ENCODE results near the gene TUSC2.

The TUSC2 gene

GRCh38 chr3:50327129-50327528, 894 bp downstream of the TUSC2 start:
- TF ChIP-seq POLR2AphosphoS5 (IDR thresholded peaks at IDR 0.05; ENCODE audit: low read depth, low read length) (no peak), FOXP2 (optimal IDR thresholded peaks at IDR 0.05; ENCODE audit: borderline replicate concordance, extremely low read depth, extremely low read length, insufficient read depth) (no peak), SIN3A (IDR thresholded peaks at IDR 0.05; ENCODE audit: borderline replicate concordance, insufficient read depth, low read length) (no peak), TAF1 (IDR thresholded peaks at IDR 0.05; ENCODE audit: borderline replicate concordance, insufficient read depth, low read length) (no peak)
- TF ChIP-seq, protein P1, sequence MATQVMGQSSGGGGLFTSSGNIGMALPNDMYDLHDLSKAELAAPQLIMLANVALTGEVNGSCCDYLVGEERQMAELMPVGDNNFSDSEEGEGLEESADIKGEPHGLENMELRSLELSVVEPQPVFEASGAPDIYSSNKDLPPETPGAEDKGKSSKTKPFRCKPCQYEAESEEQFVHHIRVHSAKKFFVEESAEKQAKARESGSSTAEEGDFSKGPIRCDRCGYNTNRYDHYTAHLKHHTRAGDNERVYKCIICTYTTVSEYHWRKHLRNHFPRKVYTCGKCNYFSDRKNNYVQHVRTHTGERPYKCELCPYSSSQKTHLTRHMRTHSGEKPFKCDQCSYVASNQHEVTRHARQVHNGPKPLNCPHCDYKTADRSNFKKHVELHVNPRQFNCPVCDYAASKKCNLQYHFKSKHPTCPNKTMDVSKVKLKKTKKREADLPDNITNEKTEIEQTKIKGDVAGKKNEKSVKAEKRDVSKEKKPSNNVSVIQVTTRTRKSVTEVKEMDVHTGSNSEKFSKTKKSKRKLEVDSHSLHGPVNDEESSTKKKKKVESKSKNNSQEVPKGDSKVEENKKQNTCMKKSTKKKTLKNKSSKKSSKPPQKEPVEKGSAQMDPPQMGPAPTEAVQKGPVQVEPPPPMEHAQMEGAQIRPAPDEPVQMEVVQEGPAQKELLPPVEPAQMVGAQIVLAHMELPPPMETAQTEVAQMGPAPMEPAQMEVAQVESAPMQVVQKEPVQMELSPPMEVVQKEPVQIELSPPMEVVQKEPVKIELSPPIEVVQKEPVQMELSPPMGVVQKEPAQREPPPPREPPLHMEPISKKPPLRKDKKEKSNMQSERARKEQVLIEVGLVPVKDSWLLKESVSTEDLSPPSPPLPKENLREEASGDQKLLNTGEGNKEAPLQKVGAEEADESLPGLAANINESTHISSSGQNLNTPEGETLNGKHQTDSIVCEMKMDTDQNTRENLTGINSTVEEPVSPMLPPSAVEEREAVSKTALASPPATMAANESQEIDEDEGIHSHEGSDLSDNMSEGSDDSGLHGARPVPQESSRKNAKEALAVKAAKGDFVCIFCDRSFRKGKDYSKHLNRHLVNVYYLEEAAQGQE (IDR thresholded peaks at IDR 0.05; ENCODE audit: insufficient read depth in 1 of 2, low read depth in 2 of 2, low read length in 2 of 2) = no peak

DNA sequence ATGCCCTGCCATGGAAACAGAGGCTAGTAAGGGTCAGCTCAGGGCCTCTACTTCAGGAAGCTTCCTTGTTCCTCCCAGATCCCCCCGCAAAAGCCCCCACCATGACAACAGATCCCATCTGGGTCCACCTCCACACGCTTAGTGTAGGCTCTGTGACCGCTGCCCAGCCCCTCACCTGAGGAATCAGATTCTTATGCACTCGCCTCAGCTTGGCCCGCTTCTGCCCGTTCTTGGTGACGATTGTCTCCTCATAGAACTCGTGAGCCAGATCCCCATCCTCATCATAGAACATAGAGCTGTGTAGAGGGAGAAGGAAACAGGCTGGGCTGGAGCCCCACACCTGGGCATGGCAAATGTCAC, 1.9 kb downstream of the TUSC2 start:
- TF ChIP-seq, protein P1 (IDR thresholded peaks at IDR 0.05; ENCODE audit: insufficient read depth in 1 of 2, low read depth in 2 of 2, low read length in 2 of 2) = no peak
- TF ChIP-seq TAF1 (IDR thresholded peaks at IDR 0.05; ENCODE audit: borderline replicate concordance, insufficient read depth, low read length) = no peak
- no peak for TF ChIP-seq FOXP2 (optimal IDR thresholded peaks at IDR 0.05; ENCODE audit: borderline replicate concordance, extremely low read depth, extremely low read length, insufficient read depth)
- no peak for TF ChIP-seq POLR2AphosphoS5 (IDR thresholded peaks at IDR 0.05; ENCODE audit: low read depth, low read length)
- no peak for TF ChIP-seq SIN3A (IDR thresholded peaks at IDR 0.05; ENCODE audit: borderline replicate concordance, insufficient read depth, low read length)

- TF ChIP-seq, protein P1 (IDR thresholded peaks at IDR 0.05; ENCODE audit: insufficient read depth in 1 of 2, low read depth in 2 of 2, low read length in 2 of 2) = no peak
Observed at GRCh38 chr3:50325497-50326181, 2.4 kb downstream of the TUSC2 start.

- TF ChIP-seq, protein P1 (IDR thresholded peaks at IDR 0.05; ENCODE audit: insufficient read depth in 1 of 2, low read depth in 2 of 2, low read length in 2 of 2) = no peak
- TF ChIP-seq SIN3A (IDR thresholded peaks at IDR 0.05; ENCODE audit: borderline replicate concordance, insufficient read depth, low read length) = no peak
- TF ChIP-seq FOXP2 (optimal IDR thresholded peaks at IDR 0.05; ENCODE audit: borderline replicate concordance, extremely low read depth, extremely low read length, insufficient read depth) = no peak
- TF ChIP-seq TAF1 (IDR thresholded peaks at IDR 0.05; ENCODE audit: borderline replicate concordance, insufficient read depth, low read length) = no peak
- TF ChIP-seq POLR2AphosphoS5 (IDR thresholded peaks at IDR 0.05; ENCODE audit: low read depth, low read length) = no peak
Observed at GRCh38 chr3:50325113-50325480, 2.9 kb downstream of the TUSC2 start.
